GM21526 (cell line): Measurements from ENCODE around the gene NFIX.

Source experiments
- ATAC-seq: cut with Tn5 transposase; IDR thresholded peaks from one replicate; pipeline ENCODE4 v1.9.1; 2021; ENCODE audit warnings: moderate library complexity; ENCODE audit not compliant: unreplicated experiment, low FRiP score

NFIX gene

DNA sequence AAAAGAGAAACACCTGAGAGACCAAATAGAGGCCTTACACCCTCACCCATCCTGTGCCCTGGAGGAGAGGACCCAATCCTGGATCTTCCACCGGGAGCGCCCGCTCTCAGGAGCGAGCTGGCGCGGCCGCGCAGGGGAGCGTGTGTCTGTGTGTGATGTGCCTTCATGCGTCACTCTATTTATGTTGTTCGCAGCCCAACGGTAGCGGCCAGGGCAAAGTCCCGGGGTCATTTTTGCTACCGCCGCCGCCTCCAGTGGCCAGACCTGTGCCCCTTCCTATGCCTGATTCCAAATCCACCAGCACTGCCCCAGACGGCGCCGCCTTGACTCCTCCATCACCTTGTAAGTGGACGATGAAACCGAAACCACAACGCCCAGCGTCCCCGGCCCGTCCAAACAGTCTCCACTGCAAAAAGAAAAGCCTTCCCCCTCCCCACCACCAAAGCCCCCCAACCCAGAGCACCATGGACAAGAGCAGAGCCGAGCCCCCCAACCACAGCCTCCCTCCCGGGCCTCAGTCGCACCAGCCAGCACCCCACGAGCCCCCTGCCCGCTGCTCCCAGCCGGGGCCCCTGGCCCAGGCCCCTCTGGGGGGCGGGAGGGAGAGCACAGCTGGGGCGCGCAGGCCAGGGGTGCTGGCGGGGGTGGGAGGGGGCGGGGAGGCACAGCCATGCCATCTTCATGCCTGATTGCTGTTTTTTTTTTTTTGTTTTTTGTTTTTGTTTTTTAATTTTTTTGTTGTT, 92.7 kb downstream of the NFIX start:
- no peak for ATAC-seq

DNA sequence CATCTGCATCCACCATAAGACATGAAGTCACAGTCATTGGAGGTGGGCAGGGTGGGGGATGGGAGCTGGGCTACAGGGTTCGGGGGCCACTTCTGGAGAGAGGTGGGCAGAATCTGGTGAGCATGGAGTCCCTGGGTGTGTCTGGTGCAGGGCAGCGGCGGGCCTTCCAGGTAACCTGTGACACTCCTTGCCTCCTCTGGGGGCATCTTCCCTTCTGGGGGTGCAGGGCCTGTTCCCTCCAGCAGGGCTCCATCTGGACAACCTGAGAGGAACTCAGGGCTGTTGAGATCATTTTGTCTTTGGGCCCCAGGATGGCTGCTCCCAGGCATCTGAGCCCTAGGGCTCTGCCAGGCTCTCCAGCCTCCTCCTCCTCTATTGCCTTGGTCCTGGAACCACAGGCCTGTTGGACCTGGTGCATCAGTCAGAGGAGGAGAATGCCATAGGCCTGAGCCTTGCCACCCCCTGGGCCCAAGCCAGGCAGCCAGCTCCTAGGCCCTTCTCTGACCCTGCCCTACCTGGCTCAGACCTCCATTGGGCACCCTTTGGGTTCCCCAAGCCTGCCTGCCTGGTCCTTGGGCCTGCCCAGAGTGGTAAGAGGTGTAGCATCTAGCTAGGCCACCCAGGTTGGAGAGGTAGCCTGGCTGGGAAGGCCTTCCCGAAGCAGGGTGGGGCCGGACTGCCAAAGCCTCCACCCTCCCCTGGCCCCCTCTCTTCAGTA, 94.0 kb downstream of the NFIX start:
- no peak for ATAC-seq

DNA sequence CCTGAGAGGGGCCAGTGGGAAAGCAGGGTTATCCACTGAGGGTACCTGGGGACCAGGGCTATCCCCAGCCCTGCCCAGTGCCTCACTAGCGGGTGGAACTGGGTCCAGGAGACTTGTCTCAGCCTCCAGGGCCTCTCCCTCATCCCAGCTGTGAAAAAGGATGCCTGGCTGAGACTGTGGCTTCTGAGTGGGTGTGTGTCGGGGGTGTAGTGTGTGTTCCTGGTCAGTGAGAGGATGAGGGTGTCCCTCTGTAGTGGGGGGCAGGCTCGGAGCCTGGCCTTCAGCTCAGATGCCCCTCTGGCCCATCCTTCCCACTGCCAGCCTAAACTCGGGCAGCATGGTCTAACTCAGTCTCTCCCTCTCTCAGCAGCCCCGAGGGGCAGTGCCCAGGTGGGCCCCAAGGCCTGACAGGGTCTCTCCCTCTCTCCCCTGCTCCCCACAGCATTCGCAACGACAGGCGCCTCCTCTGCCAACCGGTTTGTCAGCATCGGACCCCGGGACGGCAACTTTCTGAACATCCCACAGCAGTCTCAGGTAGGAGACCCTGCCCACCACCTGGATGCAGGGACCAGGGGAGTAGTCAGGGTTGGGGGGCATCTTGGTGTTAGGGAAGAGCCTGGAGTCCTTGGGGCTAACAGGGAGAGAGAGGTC, 94.7 kb downstream of the NFIX start:
- no peak for ATAC-seq

DNA sequence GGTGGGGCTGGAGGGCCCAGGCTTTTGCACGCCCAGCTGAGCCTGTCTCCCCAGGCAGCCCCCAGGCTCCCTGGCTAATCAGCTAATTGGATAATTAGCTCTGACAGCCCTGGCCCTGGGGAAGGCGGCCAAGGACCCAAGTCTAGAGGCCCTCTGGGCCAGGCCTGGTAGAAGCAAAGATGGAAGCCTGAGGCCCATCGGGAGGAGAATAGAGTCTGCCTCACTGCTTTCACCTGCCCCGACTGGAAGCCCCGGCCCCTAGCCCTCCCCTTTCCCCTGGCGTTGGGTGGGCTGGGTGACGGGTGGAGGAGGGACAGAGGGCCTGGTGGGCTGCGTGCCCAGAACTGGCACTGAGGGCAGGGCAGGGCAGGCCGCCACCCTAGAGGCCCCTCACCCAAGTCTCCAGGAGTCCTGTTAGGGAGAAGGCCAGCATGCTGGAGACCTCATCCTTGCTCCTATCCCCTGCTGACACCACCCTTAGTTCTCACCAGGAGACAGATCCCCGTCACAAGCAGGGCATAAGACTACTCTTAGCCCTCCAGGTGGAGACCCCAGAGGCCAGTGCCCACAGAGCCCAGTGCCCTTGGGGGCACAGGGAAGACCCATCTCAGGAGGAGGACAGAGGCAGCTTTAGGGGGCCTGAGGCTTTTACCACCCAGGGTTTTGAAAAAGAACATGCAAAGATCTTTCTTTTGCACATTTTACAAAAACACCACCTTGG, 95.4 kb downstream of the NFIX start:
- ATAC-seq: no peak

DNA sequence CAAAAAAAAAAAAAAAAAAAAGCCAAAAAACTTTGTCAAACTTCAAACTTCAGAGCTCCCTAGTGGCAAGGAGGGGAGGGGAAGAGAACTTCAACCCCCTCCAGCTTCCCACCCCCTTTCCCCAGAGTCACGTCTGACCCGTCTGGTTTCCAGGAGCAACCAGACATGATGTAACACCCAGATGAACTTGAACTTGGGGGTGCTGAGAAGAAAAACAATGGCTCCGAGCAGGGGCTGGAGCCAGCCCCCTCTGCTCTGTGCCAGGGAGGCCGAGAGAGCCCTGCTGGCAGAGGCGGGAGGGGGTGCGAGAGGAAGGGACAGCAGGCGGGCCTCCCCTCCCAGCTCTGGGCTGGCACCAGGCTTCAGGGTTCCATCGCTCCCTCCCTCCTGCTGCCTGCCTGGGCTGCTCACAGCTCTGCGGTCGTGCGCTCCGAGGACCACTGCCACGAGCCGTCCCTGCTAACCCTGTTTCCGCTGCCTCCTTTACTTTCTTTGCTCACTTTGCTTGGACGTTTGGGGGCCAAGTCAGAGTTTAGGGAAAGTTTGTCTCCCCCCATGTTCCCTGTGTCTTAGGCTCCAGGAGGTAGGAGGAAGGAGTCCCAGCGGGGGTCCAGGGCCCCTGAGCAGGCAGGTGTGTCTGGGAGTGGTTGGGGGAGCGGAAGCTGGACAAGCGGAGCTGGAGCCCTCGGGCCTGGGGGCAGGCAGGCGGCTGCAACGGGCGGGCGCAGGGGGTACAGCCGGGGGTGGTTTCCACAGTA, 96.3 kb downstream of the NFIX start:
- ATAC-seq: no peak

DNA sequence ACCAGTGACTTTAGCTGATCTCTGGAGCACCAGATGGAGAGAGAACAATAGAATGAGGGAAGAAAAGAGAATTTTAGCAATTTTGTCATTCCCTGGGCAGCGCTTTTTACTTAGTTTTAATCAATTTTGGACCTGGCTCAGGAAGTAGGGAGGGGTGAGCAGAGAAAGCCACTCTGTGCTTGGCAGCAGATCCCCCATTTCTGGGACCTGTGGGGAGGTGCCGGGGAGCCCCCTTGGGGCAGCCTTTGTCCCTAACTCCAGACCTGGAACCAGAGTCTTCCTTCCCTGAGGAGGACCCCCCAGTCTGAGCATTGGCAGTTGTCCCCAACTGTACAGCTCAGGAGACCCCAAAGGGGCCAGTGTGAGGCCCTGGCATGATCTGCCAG, 96.9 kb downstream of the NFIX start:
- ATAC-seq: no peak

DNA sequence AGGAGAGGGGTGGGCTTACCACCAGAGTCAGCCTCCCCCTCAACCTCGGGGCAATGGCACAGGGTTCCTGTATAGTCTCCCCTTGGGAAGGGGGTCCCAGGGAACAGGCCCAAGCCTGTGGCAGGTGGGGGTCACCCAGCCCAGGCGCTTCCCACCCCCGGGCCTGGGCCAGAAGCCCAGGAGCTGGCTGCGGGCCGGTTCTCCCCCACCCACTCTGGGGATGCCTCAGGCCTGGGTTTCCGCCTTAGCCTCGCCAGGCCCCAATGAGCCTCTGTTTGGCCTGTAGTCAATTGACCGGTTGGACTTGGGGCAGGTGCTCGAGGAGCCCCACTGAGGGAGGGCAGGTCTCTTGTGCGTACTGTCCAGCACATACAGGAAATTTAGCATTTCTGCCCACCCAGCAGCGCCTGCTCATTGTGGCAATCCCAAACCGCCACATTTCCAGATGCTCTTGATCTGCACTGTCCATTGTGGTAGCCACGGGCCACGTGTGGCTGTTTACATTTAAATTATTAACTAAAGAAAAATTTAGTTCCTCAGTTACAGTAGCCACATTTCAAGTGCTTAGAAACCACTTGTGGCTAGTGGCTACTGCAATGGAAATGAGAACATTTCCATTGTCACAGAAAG, 97.4 kb downstream of the NFIX start:
- no peak for ATAC-seq

DNA sequence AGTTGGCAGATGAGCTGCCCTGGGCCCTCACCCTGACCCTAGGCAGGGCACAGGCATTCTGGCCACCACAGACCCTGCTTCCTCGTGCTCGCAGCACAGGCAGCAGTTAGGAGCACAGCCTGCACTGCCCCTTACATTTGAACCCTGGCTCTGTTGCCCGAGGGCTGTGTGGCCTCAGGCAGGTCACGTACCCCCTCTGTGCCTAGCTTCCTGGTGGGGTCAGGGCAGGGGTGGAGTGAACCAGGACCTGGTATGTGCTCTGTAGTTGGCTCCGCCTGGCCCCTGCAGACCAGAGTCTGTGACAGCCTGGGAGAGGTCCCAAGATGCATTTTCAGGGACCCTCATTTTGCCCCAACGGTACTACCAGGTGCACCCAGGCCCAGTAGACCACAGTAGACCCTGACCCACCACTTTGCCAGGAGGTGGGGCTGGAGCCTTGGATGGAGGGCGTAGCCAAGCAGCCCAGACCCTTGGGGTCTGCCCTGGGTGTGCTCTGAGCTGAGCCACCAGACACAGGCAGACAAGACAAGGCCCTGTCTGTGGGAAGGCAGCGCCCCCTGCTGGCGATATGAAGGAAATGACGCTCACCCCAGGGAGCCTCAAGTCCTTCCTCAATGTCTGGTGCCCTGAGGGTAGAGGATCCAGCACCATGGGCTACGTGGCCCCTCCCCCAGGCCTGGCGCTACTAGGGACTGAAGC, 98.3 kb downstream of the NFIX start:
- no peak for ATAC-seq

DNA sequence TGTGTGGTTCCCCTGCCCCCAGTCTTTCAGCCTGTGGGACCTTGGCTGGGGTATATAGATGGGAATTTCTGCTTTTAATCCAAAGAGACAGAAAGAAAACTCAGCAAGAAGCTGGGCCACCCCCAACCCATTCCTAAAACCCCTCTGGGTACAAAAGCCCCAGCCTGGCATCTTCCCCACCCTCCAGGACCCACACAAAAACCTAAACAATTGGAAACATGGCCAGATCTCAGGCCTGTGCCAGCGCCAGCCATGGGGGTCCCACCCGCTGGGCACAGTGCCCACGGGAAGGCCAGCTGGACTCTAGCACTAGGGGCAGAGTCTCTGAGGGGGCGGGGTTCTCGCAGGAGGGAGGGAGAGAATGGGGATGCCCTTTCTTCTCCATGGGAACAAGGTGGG, 98.8 kb downstream of the NFIX start:
- no peak for ATAC-seq

DNA sequence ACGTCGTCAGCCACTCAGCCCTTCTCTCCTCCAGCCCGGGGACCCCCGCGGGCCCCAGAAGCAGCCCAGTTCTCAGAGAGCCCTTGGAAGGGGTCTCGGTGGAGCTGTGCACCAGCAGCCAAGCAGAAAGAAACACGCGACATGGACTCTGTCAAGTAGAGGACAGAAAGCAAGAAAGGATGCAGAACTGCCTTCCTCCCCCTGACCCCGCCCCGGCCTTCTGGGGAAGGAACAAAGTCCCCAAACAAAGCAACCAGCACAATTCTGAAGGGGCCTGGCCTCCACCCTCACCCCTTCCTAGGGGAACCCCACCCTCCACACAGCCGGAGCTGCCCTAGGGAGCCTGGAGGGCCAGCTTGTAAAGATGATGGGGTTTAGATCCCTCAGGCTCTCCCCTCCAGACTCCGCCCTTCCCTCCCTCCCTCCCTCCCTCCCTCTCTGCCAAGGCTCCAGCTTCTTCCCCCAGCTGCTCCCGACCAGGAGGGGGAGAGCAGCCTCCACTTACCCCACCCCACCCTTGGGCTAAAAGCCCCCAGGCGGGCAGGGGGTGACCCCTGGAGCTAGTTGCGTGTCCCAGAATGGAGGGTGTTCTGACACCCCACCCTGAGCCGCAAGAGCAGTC, 99.6 kb downstream of the NFIX start:
- ATAC-seq: no peak

DNA sequence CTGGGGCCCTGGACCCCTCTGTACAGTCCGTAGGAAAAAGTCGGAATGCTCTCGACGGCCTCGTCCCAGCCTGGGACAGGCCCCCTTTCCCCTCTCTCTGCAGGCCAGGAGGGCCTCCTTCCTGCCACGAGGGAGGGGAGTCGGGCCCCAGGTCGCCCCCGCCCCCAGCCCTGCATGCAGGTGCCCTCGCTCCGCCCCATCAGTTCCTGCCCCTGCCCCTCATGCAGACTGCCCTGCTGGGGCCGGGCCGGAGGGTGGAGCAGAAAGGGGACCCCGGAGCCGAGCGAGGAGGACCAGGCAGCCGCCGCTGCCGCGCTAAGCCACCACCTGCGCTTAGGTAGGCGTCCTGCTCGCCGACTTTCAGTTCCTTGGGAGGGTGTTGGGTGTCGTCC, 100.1 kb downstream of the NFIX start:
- no peak for ATAC-seq

DNA sequence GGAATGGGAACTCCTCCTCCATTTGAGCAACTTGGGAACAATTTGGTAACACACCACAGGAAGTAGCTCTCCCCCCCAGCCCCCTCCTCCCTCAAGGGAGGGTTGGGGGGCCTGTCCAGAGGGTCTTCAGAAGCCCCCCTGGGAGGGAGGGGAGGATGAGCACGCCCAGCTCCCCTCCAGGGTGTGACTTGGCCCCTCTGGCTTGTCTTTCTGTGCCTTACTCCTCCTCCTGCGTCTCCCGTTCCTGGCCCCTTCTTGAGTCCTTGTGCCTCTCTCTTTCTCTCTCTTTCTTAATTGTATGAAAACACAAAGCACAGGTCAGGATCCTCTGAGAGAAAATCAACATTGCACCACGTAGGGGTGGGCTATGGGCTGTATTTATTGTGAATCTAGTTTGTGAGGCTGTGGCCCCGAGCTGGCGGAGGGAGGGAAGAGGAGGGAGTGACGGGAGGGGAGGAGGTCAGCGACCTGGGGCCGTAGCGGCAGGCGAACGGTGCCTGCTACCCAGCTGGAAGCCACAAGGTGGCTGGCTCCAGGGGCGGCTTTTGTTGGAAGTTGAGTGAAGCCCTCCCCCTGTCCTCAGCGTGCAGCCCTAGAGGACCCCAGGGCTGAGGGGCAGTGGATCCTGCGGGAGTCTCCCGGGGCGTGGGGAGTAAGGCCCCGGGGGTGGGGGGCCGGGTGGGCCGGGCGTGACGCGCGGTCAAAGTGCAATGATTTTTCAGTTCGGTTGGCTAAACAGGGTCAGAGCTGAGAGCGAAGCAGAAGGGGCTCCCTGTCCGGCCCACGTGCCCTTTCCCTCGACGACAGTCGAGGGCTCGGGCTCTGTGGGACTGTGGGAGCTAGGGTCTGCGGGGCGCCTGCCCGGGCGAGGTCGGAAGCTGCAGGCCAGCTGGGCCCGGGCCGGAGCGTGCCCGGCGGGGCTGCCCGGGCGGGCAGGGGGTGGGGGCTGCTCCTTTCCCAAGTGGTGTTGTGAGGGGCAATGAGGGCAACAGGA, 101.0 kb downstream of the NFIX start:
- no peak for ATAC-seq

DNA sequence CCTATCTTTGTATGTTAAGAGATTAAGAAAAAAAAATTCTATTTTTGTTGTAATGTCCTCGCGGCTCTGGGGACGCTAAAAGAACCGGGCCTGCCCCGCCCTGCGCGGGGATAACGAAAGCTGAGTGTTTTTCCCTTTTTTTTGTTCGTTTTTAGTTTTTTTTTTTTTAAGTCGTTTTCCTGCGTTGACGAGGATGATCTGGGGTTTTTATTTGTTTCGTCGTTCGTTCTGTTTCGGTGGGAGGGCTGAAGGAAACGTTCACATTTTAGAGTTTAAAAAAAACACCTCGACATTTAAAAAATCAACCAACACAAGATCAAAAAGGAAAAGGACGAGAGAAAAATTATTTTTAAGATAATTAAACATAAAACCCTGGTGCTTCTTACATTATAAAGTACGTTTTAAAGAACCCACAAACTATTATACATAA, 101.8 kb downstream of the NFIX start:
- ATAC-seq: no peak

DNA sequence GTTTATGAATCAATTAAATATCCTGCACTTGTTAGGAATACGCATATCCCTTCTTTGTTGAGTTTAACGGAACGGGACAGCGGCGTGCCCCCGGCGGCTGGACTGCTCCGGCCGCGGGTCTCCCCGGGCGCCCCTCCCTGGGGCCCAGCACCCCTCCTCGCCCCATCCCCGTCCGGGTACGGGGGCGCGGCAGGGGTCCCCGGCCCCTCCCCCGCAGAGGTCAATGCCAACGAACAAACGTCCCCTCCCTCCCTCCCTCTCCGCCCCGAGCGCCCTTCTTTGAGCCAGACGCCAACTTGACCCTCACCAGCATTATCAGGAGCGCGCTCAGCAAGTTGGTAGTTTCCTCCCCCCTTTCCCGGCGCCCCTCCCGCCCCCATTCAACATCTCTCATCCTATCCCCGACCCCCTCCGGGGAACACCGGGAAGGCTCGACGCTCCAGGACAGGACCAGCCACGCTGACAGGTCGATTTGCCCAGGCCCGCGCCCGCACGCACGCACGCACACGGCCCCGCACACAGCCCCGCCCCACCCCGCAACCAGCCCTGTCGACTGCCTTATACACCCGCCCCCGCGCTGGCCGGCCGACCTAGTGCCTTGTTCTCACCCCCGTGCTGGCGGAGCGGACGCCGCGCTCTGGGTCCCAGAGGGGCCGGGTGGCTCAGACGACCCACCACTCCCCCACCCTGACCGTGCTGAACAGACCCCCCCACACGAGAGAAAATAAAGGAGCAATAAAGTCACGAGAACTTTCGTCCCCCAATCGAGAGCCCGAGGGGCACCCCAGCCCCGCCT, 102.4 kb downstream of the NFIX start:
- ATAC-seq: no peak

DNA sequence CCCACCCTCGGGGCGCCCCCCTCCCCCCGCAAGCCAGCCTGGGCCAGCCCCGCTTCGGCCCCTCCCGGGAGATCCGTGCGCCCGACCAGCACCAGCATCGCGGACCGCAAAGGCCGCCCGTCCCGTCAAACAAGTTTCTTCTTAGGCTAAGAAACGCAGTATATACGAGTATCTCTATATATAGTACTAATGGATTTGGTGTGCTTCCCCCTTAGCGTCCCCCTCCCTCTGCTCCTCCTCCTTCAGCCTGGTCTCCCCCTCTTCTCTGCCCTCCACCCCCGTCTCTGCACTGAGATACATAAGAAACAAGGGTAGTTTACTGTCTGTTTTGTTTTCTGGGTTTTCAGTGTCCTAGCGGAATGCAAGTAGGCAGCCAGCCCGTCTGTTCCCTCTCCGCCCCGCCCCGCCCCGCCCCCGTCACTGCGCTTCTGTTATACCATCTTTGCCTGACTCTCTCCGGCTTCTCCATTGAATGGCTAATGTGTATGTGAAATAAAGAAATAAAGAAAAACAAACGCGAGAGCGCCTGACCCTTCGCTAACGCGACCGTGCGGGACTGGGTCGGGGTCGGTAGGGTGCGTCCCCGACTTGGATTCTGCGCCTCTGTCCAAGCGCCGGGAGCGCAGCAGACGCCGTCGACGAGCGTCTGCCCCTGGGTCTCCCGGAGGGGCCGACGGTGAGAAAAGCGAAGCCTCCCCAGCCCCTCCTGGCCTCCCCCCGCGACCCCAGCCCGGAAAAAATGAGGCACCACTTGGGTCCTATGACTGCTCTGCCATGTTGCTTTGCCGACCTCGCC, 103.2 kb downstream of the NFIX start:
- ATAC-seq: no peak
